NCI-H1930 (cell line): ENCODE results near the gene MTCP1.

Experiments
- DNase-seq, 2 experiments: peaks; one replicate each; lab custom pipeline; 2025; lab: John Stamatoyannopoulos, UW

The MTCP1 gene

DNA sequence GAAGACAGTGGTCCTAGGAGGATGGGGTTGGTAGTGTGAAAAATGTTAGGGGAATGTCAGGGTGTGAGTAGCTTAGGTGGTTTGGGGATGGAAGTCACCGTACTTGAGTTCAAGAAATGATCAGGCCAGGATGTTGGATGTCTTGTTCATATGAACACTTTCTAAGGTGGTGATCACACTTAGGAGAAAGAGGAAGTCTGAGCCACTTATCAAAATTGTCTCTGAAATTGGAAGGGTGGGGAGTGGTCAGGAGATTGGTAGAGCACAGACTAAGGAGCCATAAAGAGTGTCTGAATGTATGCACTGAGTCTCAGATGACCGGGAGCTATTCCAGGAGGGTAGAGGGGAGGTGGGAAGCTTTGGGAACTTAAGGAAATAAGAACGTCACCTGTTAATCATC, 17.3 kb downstream of the MTCP1 start:
- DNase-seq = no peak

DNA sequence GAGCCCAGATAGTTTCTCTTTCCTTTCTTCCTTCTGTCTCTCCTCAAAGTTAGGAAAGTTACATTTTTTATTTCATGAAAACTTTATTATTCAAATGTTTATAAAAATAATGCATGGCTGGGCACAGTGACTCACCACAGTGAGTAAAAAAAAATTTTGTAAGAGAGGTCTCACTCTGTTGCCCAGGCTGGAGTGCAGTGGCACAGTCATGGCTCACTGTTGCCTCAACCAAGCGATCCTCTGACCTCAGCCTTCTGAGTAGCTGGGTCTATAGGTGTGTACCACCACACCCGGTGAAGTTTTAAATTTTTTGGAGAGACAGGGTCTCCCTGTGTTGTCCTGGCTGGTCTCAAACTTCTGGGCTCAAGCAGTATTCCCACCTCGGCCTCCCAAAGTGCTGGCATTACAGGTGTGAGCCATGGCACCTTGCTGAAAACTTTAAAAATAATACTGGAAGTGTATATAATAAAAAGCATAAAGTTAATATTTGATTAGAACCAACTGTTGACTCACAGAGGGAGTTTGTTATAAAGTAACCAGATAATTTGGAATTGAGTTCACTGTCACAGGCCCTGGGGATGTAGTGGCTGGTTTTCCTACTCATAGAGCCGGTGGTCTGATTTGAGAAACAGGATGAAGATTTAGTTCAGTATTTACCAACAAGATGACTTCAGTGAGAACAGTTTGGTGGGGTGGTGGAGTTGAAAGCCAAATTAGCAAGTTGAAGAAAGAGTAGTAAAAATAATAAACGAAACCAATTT, 18.0 kb downstream of the MTCP1 start:
- no peak for DNase-seq

DNA sequence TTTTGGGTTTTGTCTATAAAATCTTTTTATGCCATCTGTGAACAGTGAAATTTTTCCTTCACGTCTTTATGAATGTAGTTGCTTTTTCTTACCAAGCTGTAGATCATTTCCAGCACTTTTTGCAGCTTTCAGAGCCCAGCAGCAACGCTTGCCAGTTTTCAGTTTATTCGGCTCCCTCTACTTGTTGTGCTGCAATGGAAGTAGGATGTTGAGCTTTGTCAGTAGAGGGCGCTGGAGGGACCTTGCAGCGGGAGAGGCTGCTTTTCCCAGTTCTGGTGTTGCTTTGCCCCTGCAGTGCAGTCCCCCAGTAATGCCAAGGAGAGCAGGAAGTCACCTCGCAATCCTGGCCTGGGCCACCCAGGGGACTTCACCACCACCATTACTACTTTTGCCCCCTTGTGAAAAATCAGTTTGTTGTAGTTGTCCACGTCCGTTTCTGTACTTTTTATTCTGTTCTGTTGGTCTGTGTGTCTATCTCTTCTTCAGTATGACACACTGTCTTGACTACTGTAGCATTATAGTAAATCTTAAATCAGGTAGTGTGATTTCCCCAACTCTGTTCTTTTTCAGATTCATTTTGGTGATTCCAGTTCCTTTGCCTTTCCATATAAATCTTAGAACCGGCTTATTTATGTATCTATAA, 21.8 kb downstream of the MTCP1 start:
- DNase-seq = peak in 1 of 2 experiments; percentile 25

DNA sequence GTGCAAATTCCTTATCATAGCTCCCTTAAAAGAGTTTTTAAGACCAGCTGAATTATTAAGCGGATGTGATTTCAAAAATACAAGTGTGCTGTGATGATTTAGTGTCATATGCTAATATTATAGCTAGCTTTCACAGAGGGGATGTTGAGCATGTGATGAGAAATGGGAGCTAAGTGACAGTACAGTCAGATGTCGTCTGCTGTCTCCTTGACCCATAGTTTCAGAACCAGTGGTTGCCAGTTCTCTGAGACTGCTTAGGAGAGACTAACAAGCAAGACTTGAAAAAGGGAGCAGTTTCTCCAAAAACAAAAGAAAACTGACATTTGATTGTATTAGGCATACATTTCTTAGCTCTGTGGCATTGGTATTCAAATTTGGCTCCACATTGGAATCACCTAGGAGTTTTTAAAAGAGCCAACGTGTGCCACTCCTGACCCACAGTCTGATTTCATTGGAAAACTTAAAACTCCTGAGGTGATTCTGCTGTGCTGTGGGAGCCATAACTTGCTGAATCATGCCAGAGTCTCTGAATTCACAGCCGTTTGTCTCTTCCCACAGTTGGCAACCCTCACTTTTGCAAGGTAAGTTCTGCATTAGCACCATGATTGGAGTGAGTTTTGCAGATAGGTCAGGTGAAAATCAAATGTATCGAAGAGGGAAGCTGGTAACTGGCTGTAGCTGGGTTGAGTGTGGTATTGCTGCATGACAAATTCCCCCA, 24.0 kb downstream of the MTCP1 start:
- DNase-seq = no peak

DNA sequence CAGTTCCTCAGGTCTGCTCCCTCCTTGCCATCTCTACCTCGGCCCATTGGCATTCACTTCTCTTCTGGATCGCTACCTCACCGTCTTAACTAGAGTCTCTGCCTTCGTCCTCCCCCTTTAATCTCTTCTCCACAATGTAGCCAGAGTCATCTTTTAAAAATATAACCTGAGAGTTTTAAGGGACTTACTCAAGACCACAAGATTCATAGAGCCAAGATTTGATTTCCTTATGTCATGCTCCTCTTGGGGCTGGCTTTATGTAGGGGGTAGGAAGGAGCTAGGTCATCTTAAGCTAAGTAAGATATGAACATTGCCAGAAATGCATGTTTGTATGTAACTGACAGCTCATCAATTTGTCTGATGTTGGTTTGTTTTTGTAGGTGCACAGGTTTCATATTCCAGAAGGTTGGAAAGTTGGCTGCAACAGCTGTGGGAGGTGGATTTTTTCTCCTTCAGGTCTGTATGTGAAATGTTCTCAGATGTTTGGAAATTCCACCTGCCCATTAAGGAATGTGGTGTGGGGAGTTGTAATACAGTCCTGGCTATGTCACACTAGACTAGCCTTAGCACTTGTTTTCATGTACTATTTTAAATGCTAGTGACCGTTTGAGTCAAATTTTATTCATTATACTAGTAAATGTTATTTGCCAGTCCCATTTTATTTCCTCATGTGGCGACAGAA, 24.7 kb downstream of the MTCP1 start:
- no peak for DNase-seq

DNA sequence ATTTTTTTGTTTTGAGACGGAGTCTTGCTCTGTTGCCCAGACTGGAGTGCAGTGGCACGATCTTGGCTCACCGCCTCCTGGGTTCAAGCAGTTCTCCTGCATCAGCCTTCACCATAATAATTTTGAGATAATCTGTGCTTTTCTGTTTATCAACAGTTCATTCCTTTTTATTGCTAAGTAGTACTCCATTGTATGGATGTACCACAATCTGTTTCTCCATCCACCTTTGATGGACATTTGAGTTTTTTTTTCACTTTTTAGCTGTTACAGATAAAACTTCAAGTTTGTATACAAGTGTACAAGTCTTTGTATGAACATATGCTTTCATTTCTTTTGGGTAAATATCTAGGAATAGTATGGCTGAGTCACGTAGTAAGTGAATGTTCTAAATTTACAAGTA, 35.2 kb downstream of the MTCP1 start:
- no peak for DNase-seq

DNA sequence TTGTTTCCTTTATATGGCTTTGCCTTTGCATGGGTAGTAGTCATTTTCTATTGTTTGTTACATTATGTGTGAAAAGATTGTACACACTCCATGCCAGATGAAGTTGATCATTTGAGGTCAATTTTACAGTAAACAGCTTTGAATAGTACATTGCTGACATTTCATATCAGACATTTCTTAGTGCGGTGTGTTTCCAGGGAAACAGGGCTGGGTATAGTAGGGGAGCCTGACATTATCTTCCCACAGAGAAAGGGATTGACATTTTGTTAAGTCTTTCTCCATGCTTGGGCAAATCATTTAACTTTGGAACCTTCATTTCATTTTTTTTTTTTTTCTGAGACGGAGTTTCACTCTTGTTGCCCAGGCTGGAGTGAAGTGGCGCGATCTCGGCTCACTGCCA, 39.3 kb downstream of the MTCP1 start:
- DNase-seq = no peak

DNA sequence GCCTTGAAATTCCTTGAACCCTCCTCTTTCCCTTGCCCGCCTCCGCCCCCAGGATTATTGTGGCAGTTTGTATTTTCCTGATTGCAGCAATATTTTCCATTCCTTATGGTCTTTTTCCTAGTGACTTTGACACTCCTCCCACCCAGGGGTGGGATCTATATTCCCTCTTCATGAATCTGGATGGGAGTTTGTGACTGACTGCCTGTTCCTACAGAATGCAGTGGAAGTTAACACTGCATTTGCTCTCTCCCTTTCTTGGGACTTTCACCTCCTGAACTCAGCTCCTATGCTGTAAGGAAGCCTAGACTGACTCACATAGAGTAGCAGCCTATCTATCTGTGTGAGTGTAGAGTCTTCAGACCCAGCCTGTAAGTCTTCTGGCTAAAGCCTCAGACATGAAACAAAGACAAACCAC, 42.1 kb downstream of the MTCP1 start:
- no peak for DNase-seq

DNA sequence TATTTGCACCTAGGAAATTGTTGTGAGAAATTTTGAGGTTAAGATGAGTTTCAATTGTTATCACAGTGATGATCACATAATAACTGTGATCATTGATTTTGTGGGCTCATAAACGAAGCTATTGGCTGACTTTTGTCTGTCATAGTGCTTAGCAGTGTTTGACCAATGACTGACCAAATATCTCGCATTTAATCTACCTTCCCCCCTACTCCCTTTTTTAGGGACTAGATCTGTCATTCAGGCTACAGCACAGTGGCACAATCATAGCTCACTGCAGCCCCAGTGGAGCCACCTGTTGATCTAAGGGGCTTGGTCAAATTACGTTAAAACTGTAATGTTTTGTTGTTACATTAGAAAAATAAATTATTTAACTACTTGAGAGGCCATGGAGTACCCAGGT, 42.8 kb downstream of the MTCP1 start:
- no peak for DNase-seq

DNA sequence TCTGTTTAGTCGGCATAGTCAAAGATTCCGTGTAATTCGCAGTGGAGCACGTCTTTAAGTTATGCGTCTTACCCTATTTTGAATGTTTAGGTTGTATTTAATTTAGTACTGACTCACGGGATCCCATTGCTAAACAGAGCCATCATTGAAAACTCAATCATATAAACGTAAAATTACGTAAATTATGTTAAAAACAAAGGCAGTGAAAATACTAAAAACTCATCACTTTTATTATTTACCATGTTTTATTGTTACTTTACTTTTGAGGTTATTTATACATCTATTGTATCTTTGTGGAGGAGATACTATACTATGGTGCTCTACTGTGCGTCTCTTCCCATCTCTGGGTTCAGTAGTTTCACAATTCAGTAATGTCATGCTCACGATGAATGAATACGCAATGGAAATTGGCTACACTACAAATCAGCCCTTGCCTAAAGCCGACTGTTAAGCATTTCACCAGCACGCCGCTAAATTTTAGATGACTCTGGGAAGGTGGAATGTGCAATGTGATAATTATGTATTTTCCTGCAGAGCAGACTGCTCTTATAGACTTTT, 43.3 kb downstream of the MTCP1 start:
- no peak for DNase-seq

DNA sequence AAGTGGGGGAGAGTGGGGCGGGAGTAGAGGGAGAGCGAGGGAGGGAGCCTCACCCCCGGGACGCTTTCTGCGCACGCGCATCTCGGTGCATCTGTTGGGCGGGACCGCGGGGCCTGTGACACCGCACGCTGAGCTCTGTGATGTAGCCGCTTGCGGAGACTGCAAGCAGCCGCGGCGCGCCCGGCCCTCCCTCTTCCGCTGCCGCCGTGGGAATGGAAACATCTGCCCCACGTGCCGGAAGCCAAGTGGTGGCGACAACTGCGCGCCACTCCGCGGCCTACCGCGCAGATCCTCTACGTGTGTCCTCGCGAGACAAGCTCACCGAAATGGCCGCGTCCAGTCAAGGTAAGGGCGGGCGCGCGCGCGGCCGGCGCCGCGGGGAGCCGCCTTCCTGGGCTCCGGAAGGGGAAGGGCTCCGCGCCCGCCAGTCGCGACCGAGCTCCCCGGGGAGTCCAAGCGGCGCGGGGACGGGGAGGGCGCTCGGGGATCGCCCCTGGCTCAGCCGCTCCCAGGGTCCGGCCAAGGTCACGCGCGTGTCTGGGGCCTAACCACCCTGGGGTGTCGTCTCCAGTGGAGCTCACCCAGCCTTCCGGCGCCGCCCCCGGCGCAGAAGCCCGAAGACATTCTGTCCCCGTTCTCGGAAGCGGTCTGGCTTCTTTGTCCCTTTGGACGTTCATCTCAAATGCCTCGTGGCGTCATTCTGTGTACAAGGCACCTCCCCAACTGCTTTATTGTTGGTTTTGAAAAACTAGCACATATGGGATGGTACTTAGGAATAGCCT, 44.0 kb downstream of the MTCP1 start, which contains the start of gene FUNDC2:
FUNDC2 (plus strand) TSS at position 118 of the 782 bp plus-strand sequence; CDS start at position 213, 95 bp downstream.
- peak; percentile 88 to 93 for DNase-seq

DNA sequence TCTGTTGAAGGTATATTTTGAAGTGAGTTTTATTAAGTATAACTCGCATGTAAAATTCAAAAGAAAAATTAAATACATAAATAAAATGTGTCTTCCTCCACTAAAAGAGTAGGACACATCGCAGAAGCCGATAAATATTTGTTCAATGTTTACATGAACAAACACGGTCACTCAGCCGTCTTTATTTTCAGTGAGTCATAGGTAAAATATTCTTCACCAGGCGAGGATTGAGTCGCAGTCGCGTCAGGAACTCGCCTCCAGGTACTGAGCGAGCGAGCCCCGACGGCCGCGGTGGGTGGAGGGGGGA, 44.6 kb downstream of the MTCP1 start:
- no peak for DNase-seq

DNA sequence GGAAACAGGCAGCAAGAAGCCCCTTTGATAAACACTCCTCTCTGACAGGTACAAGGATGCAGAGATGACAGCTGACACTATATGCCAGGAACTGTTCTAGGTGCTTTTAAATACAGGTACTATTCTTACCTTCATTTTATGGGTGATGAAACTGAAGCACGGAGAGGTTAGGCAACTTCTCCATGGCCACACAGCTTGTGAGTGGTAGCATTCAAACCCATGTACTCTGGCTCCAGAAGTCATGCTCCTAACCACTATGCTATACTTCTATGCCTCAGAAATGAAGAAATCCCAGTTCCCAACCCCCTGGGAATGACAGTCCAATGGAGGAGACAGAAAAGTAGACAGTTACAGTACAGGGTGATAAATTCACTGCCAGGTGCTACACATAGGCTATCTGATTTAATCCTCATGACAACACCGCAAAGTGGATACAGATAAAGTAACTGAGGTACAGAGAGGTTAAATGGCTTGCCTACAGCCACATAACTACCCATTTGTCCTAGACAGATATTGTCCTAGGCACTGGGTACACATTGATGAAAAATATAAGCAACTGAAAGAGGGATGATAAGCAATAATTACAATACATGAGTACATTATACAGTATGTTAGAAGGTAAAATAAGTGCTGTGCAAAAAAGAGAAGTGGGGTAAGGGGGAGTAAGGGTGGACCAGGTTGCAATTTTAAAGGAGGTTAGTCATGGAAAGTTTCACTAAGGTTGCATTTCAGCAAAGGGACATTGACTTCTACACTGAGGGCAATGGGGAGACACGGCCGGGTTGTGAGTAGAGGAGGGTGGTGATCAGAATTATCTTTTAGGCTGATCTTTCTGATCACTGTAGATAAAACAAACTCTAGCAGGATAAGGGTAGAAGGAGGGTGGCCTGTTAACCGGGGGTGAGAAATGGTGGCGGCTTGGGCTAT, 46.8 kb downstream of the MTCP1 start:
- DNase-seq = no peak

DNA sequence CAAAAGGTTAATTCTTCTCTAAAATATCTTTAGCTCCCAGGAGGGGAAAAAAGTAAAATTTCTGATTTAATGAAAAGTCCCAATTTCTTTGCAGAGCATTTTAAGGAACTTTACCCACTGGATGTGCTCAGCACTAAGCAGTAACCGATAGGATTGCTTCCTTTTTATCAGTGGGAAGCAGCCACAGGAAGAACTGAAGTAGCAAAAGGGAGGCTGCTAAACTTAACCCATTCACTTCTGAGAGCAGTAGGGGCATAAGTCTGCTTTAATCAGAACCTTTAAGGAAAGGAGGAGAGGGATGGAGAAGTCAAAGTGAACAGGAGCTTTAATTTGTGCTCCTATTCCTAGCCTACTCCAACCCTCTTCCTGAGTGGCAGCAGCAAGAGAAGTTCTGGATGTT, 48.4 kb downstream of the MTCP1 start, which contains the start of gene F8:
F8 (minus strand) TSS at position 139 of the 400 bp plus-strand sequence. CDS start 171 bp downstream, outside the sequence.
- DNase-seq = no peak

DNA sequence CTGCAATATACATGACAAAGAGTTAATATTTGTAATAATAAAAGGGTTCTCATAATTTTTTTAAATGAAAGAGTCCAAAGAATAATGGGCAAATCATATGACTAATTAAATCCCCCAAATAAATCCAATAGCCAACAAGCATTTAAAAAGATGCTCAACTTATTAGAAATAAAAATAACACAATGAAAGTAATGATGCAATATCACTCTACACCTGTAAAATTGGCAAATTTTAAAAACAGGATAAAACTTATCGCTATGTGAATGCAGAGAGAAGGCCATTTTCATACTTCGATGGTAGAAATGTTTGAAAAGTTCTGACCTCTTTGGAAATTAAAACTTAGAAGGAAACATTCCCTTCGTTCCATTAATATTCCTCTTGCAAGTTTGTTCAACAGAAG, 50.3 kb downstream of the MTCP1 start:
- DNase-seq = no peak
